ENCODE measurements around the gene RANBP3L. TPM values are rescaled to one million over a fixed set of nuclear protein-coding genes. Genes with fewer than 3 reads are reported as not detected.

RANBP3L gene
- total RNA-seq, 2 donors from 2014 or later: 10.7 to 25.5 TPM

- H3K36me3 ChIP-seq: no peaks in the 10 kb centered on the region
- DNase-seq (ENCODE audit: low spot score): peak; percentile 86
- peaks cover 27 to 48% of the 10 kb centered on the region in 2 donors for H3K4me1 ChIP-seq (ENCODE audit: control insufficient read depth in 1 of 2, low read depth in 2 of 2)
- no peaks in the 10 kb centered on the region for H3K27me3 ChIP-seq (replicated peaks; ENCODE audit: insufficient read depth)
- no peaks in the 10 kb centered on the region for H3K9me3 ChIP-seq
- H3K27ac ChIP-seq: peak within 1 kb of the TSS; percentile 94 to 97
- H3K4me3 ChIP-seq: peak within 1 kb of the TSS; percentile 95
- peak; percentile 93 for ATAC-seq (ENCODE audit: insufficient number of reproducible peaks, low FRiP score, low read depth)
- TF ChIP-seq CTCF (IDR thresholded peaks at IDR 0.05): peak; percentile 66
Observed at GRCh38 chr5:36241631-36242533, 59.8 kb downstream of the RANBP3L start, which contains the start of gene NADK2. TSS of gene NADK2 (minus strand) at chr5:36241925. CDS start at chr5:36241798, 127 bp downstream.

GRCh38 chr5:36240779-36241630 is 60.7 kb downstream of the RANBP3L start:
- TF ChIP-seq CTCF (IDR thresholded peaks at IDR 0.05): no peak
- H3K4me1 ChIP-seq (ENCODE audit: control insufficient read depth in 1 of 2, low read depth in 2 of 2): peaks cover 27 to 50% of the 10 kb centered on the region in 2 donors
- no peaks in the 10 kb centered on the region for H3K36me3 ChIP-seq
- ATAC-seq (ENCODE audit: insufficient number of reproducible peaks, low FRiP score, low read depth) (peak; percentile 6), DNase-seq (ENCODE audit: low spot score) (no peak)
- no peaks in the 10 kb centered on the region for H3K9me3 ChIP-seq
- peak overlapping the region; percentile 95 for H3K4me3 ChIP-seq
- H3K27me3 ChIP-seq (replicated peaks; ENCODE audit: insufficient read depth): no peaks in the 10 kb centered on the region
- peak overlapping the region; percentile 94 to 97 for H3K27ac ChIP-seq

GRCh38 chr5:36239370-36240293 is 62.1 kb downstream of the RANBP3L start:
- Histone ChIP-seq H3K9me3 (no peaks in the 10 kb centered on the region), H3K4me1 (ENCODE audit: control insufficient read depth in 1 of 2, low read depth in 2 of 2) (peaks cover 27 to 50% of the 10 kb centered on the region in 2 donors), H3K4me3 (peak overlapping the region; percentile 95)

More at GRCh38 chr5:36239370-36240293, 62.1 kb downstream of the RANBP3L start:
- TF ChIP-seq CTCF (IDR thresholded peaks at IDR 0.05): no peak
- DNase-seq (ENCODE audit: low spot score): no peak
- Histone ChIP-seq H3K36me3 (no peaks in the 10 kb centered on the region), H3K27ac (peak overlapping the region; percentile 21 to 94), H3K27me3 (replicated peaks; ENCODE audit: insufficient read depth) (no peaks in the 10 kb centered on the region)
- no peak for ATAC-seq (ENCODE audit: insufficient number of reproducible peaks, low FRiP score, low read depth)
